Keratinocyte (primary cell): ENCODE measurements around the gene SYT1. TPM values are rescaled to one million over a fixed set of nuclear protein-coding genes. Genes with fewer than 3 reads are reported as not detected.

Source experiments
- DNase-seq: peaks from one replicate; pipeline ENCODE4 v3.0.0-alpha.2; 2011; ENCODE audit warnings: low read depth, missing footprints, low spot score
- FAIRE-seq: peaks from 2 replicates; lab custom pipeline; 2011; peaks lifted over from hg19 to GRCh38; lab: Jason Lieb, UNC
- H2AFZ ChIP-seq: 2 replicates; pipeline ENCODE4 v1.6.0; 2012; ENCODE audit warnings: low read length, control low read depth, inconsistent platforms; ENCODE audit not compliant: control insufficient read depth
- H3K27ac ChIP-seq: 2 replicates; pipeline ENCODE4 v1.5.1; 2011; ENCODE audit warnings: low read length; ENCODE audit not compliant: control insufficient read depth, insufficient read depth
- H3K27me3 ChIP-seq: 3 replicates; pipeline ENCODE4 v1.6.0; 2011; ENCODE audit warnings: low read length; ENCODE audit not compliant: control insufficient read depth, insufficient read depth; ENCODE audit errors: extremely low read depth
- H3K36me3 ChIP-seq, 2 experiments: 2 replicates in 1 of 2; 3 replicates in 1 of 2; pipeline ENCODE4 v1.5.1; 2011; ENCODE audit warnings: low read length in 2 of 2, mild to moderate bottlenecking in 1 of 2; ENCODE audit not compliant: control insufficient read depth in 2 of 2, insufficient read depth in 2 of 2; ENCODE audit errors: extremely low read depth in 1 of 2
- H3K4me1 ChIP-seq: 3 replicates; pipeline ENCODE4 v1.5.1; 2011; ENCODE audit warnings: low read length; ENCODE audit not compliant: control insufficient read depth, insufficient read depth; ENCODE audit errors: extremely low read depth
- H3K4me2 ChIP-seq: 3 replicates; pipeline ENCODE4 v1.6.0; 2011; ENCODE audit warnings: low read depth, low read length; ENCODE audit not compliant: control insufficient read depth, insufficient read depth; ENCODE audit errors: extremely low read depth
- H3K4me3 ChIP-seq, 3 experiments: fragments of 200-600 bp in 1 of 3; sonication (generic) in 1 of 3; 2 replicates in 2 of 3; 3 replicates in 1 of 3; pipeline ENCODE4 v1.5.1; 2011 to 2016; ENCODE audit warnings: low read length in 3 of 3, mild to moderate bottlenecking in 3 of 3, control low read depth in 2 of 3, inconsistent platforms in 1 of 3, low read depth in 1 of 3, mixed read lengths in 1 of 3, mixed run types in 1 of 3, moderate library complexity in 1 of 3; ENCODE audit not compliant: control insufficient read depth in 2 of 3, insufficient read depth in 2 of 3; ENCODE audit errors: extremely low read depth in 1 of 3
- H3K79me2 ChIP-seq: 2 replicates; pipeline ENCODE4 v1.6.0; 2012; ENCODE audit warnings: low read length; ENCODE audit not compliant: control insufficient read depth, insufficient read depth
- H3K9ac ChIP-seq: 3 replicates; pipeline ENCODE4 v1.6.0; 2011; ENCODE audit warnings: low read length; ENCODE audit not compliant: control insufficient read depth, insufficient read depth; ENCODE audit errors: extremely low read depth
- H3K9me1 ChIP-seq: 3 replicates; pipeline ENCODE4 v1.6.0; 2011; ENCODE audit warnings: low read length; ENCODE audit not compliant: control insufficient read depth, insufficient read depth; ENCODE audit errors: extremely low read depth
- H3K9me3 ChIP-seq: 2 replicates; pipeline ENCODE4 v1.5.1; 2012; ENCODE audit warnings: low read depth, low read length; ENCODE audit not compliant: control insufficient read depth
- H4K20me1 ChIP-seq: 3 replicates; pipeline ENCODE4 v1.6.0; 2011; ENCODE audit warnings: low read length; ENCODE audit not compliant: control insufficient read depth, insufficient read depth; ENCODE audit errors: extremely low read depth
- EZH2 ChIP-seq: IDR thresholded peaks from one replicate; pipeline ENCODE4 v1.6.1; 2012; ENCODE audit warnings: inconsistent platforms, mild to moderate bottlenecking, low read length, moderate library complexity
- dilution Hi-C: fragments of 300-500 bp; cut with MboI; formaldehyde crosslinking; loops from one replicate; pipeline ENCODE4 v1.7.0; 2020; ENCODE audit warnings: low sequenced_read_pairs; ENCODE audit not compliant: extremely low pct_ligation_motif_present
- polyA plus RNA-seq, 5 experiments: library from polyadenylated mRNA; depleted of rRNA in 3 of 5; stranded (reverse) in 3 of 5; stranded (forward) in 1 of 5; unstranded in 1 of 5; fragments of >200 nt; gene quantifications; 1 replicate in 1 of 5; 2 replicates in 3 of 5; 3 replicates in 1 of 5; pipeline versions ENCODE4 v1.2.1 to v1.2.3, GENCODE V29; 2011 to 2012; ENCODE audit warnings: missing spikeins in 2 of 5, low read depth in 1 of 5, low replicate concordance in 1 of 5
- TF ChIP-seq, protein P1 (sequence below), 3 experiments: IDR thresholded peaks in 1 of 3; conservative IDR thresholded peaks in 1 of 3; optimal IDR thresholded peaks in 1 of 3; 2 replicates in 2 of 3; 3 replicates in 1 of 3; pipeline versions ENCODE3 to v1.5.1; 2011; ENCODE audit warnings: low read length in 3 of 3, mild to moderate bottlenecking in 3 of 3, moderate library complexity in 2 of 3, control low read depth in 1 of 3, inconsistent platforms in 1 of 3; ENCODE audit not compliant: insufficient read depth in 2 of 3; ENCODE audit errors: extremely low read depth in 1 of 3

Gene SYT1
- polyA plus RNA-seq, 1 donor (not counting 4 experiments of a cell fraction or from before 2014, with no cell fraction given), result 6.1 TPM

DNA sequence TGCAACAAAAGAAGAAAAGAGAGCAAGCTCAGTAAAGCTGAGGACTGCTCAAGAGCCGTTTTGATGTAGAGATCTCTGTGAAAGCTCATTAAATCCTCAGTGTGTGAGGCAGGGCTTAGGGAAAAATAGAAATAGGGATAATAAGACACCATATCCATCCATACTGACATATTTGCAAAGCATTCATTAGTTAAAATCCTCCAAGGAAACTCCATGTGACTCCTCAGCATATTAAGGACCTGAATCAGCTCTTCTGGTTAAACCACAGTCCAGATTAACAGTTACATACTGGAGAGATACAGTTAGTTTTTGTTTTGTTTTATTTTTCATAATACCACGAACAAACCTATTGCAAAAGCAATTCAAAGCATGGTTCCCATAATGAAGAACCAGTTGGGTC, 538.0 kb downstream of the SYT1 start:
- TF ChIP-seq EZH2, result no peak
- TF ChIP-seq, protein P1, sequence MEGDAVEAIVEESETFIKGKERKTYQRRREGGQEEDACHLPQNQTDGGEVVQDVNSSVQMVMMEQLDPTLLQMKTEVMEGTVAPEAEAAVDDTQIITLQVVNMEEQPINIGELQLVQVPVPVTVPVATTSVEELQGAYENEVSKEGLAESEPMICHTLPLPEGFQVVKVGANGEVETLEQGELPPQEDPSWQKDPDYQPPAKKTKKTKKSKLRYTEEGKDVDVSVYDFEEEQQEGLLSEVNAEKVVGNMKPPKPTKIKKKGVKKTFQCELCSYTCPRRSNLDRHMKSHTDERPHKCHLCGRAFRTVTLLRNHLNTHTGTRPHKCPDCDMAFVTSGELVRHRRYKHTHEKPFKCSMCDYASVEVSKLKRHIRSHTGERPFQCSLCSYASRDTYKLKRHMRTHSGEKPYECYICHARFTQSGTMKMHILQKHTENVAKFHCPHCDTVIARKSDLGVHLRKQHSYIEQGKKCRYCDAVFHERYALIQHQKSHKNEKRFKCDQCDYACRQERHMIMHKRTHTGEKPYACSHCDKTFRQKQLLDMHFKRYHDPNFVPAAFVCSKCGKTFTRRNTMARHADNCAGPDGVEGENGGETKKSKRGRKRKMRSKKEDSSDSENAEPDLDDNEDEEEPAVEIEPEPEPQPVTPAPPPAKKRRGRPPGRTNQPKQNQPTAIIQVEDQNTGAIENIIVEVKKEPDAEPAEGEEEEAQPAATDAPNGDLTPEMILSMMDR (optimal IDR thresholded peaks at IDR 0.05 in 1 of 3, IDR thresholded peaks at IDR 0.05 in 1 of 3, conservative IDR thresholded peaks at IDR 0.05 in 1 of 3; ENCODE audit: extremely low read depth in 1 of 3, insufficient read depth in 2 of 3, low read length in 3 of 3), result no peak
- H3K4me2 ChIP-seq, result no peak overlapping the region
- DNase-seq (no peak), FAIRE-seq (no peak)
- dilution Hi-C loops, result no loop called here
- H3K36me3 ChIP-seq, result no peaks in the 10 kb centered on the region
- H3K79me2 ChIP-seq, result no peaks in the 10 kb centered on the region
- H3K9me3 ChIP-seq, result no peaks in the 10 kb centered on the region
- H2AFZ ChIP-seq, result no peak overlapping the region
- H3K9me1 ChIP-seq, result no peaks in the 10 kb centered on the region
- no peak overlapping the region for H3K4me3 ChIP-seq
- no peak overlapping the region for H3K27ac ChIP-seq
- H3K9ac ChIP-seq, result no peak overlapping the region
- no peaks in the 10 kb centered on the region for H3K27me3 ChIP-seq
- H4K20me1 ChIP-seq, result no peaks in the 10 kb centered on the region
- no peaks in the 10 kb centered on the region for H3K4me1 ChIP-seq

DNA sequence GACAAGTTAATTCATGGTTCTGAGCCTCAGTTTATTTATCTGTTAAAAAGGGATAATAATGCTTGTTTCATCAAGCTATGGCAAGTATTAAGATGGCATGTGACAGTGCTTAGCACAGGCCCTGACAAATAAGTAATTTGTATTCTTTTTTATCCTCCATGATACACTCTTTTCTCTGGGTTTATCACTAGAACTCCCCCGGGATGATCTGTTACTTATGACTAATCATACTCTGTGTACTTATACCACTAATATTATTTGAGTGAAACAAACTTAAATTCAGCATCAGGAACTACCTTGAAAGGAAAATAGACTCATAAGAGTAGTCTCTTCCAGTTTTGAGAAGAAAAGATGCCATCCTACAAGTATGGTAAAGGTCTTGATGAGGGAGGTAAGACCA, 542.4 kb downstream of the SYT1 start:
- dilution Hi-C loops, result no loop called here
- FAIRE-seq (no peak), DNase-seq (no peak)
- H3K9me1 ChIP-seq, result no peaks in the 10 kb centered on the region
- no peak overlapping the region for H3K4me3 ChIP-seq
- H3K4me1 ChIP-seq, result peaks cover 29% of the 10 kb centered on the region
- no peak overlapping the region for H3K4me2 ChIP-seq
- no peaks in the 10 kb centered on the region for H4K20me1 ChIP-seq
- no peak for TF ChIP-seq EZH2
- TF ChIP-seq, protein P1 (optimal IDR thresholded peaks at IDR 0.05 in 1 of 3, IDR thresholded peaks at IDR 0.05 in 1 of 3, conservative IDR thresholded peaks at IDR 0.05 in 1 of 3; ENCODE audit: extremely low read depth in 1 of 3, insufficient read depth in 2 of 3, low read length in 3 of 3), result no peak
- H3K79me2 ChIP-seq, result no peaks in the 10 kb centered on the region
- no peaks in the 10 kb centered on the region for H3K9me3 ChIP-seq
- no peak overlapping the region for H2AFZ ChIP-seq
- H3K9ac ChIP-seq, result no peak overlapping the region
- H3K36me3 ChIP-seq, result no peaks in the 10 kb centered on the region
- H3K27ac ChIP-seq, result no peak overlapping the region
- no peaks in the 10 kb centered on the region for H3K27me3 ChIP-seq
